HG02763 (cell line): ENCODE results near the gene KLHL22.
"Not testable (repeated sequence)": the region's sequence is repeated elsewhere in the genome, so short reads cannot be mapped to it uniquely, and the experiment has no call there.

Source experiments
- ATAC-seq: cut with Tn5 transposase; IDR thresholded peaks from one replicate; pipeline ENCODE4 v1.9.1; 2021; ENCODE audit warnings: mild to moderate bottlenecking, moderate library complexity; ENCODE audit not compliant: unreplicated experiment

Gene KLHL22

DNA sequence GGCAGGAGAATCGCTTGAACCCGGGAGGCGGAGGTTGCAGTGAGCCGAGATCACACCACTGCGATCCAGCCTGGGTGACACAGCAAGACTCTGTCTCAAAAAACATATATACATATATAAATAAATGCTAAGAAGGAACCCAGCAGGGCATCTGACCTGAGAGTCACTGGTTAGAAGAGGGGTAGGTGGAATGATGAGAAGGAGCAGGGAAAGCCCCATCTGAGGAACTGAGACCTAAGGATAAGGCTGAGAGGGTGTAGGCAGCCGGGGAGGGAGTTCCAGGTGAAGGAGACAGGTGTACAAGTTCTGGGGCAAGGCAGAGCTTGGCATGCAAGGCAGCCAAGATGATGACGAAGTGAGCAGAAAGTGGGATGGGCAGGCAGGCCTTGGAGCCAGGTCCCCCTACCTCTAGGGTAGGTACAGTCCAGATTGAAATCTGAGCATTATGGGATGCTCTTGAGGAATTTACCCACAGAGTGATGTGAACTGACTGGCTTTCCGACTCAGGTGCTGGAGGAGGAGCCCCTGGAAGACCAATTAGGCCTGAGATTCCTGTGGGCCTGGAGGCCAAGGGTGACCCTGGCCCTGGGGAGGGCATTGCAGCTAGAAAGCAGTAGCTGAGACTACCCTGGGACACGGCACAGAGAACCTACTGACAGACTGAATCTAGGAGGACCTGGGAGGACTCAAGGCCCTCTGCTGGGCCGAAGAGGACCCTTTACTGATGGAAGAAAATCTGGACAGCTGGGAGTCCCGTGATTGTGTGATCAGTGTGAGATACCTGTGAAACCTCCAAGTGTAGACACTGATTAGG is 22.8 kb downstream of the KLHL22 start:
- ATAC-seq = no peak

- ATAC-seq = no peak
Observed at GRCh38 chr22:20471126-20471833, 24.3 kb downstream of the KLHL22 start.

GRCh38 chr22:20470525-20470924 is 25.1 kb downstream of the KLHL22 start:
- not testable (repeated sequence) for ATAC-seq

GRCh38 chr22:20469110-20469868 is 26.3 kb downstream of the KLHL22 start:
- no peak for ATAC-seq

- no peak for ATAC-seq
Observed at GRCh38 chr22:20466659-20467379, 28.8 kb downstream of the KLHL22 start.

GRCh38 chr22:20465759-20466077 is 29.9 kb downstream of the KLHL22 start:
- ATAC-seq = no peak

GRCh38 chr22:20464912-20465758 is 30.5 kb downstream of the KLHL22 start:
- ATAC-seq = no peak

DNA sequence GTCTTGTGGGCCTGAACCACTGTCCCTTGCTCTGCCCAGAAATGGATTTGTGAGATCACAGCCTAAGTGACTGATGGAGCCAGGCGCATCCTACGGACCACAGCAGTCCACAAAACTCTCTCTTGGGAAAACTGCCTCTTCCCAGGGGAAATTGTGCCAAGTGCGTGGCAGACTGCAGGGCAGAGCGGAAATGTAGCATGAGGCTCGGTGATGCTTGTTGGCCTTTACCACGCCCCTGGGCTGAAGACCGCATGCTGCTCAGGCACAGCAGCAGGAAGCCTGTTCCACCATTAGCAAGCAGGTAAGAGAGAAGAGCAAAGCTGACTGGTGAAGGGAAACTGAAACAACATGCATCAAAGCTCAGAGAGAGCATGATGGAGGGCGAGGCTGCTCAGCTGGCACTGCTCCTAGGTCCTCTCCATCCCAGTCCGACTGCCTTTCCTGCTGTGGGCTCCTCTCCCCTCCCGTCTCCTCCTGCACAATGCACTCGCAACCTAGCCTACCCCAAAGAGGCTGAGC is 31.4 kb downstream of the KLHL22 start:
- ATAC-seq = no peak

DNA sequence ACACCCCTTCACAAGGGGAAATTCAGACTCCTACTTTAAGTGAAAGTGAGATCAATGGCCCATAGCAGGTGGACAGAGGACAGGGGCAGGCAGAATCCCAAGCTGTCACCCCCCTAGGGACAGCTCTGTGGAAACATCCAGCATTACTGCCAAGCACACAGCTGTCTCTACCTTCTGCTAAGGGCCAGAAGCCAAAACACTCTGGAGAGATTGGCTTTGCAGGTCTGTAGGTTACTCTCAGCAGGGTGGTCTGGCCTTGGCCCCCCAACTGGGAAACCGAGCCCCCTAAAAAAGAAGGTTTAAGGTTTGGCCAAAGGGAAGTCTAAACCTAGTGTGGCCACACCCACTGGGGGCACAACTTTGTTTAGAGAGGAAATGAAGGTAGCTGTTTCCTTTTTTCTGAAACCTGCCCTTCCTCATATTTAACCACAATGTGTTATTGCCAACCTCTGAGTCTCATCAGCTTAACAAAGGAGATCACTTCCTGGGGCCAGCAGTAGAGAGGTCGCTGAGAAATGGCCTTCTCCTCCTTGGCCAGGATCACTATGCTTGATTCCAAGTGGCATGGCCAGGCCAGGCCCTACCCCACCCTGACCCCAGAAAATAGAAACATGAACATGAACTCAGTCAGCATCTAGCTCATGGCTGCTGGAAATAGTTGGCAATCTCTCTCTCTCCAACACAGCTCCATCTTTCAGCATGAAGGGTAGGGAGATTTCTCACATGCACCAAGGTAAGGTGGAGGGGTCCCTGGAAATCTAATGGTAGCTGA is 32.1 kb downstream of the KLHL22 start:
- no peak for ATAC-seq

DNA sequence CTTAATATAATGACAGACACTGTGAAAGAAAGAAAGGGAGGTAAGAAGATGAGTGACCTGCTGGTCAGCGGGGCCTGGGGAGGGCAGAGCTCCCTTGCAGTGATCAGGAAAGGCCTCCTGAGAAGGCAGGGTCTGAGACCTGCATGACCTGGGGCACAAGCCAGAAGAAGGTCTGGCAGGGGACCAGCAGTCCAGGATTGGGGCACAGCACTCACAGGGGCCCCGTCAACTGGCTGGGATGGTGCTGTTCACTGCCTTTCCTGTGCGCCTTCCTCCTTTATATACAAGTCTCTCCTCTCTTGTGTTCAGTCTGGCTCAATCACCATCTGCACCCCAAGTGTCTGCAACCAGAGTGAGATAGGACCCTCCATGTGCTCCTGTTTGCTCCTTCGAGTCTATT is 35.7 kb downstream of the KLHL22 start:
- ATAC-seq = no peak

DNA sequence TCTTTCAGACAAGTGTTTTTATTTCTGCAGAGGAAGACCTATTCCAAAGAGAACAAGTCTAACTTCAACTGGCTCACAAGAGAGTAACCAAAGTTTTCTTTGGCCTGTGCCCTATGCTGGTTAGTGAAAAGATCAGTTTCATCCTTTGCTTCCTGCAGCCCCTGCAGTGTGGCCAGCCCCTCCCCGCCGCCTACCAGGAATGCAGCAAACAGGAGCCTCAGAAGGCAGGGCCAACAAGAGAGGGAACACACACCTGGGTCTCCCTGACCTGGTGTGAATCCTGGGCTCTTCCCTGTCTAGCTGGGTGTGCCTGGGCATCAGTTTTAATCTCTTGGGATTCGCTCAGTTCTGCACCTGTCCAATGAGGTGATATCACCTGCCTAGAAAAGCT is 36.4 kb downstream of the KLHL22 start:
- ATAC-seq = no peak

- no peak for ATAC-seq
Observed at GRCh38 chr22:20458530-20459151, 37.0 kb downstream of the KLHL22 start.

- no peak for ATAC-seq
Observed at GRCh38 chr22:20457506-20458240, 37.9 kb downstream of the KLHL22 start.

- no peak for ATAC-seq
Observed at GRCh38 chr22:20456722-20457076, 38.9 kb downstream of the KLHL22 start.

GRCh38 chr22:20456064-20456721 is 39.4 kb downstream of the KLHL22 start:
- no peak for ATAC-seq

GRCh38 chr22:20455709-20456063 is 39.9 kb downstream of the KLHL22 start:
- no peak for ATAC-seq

DNA sequence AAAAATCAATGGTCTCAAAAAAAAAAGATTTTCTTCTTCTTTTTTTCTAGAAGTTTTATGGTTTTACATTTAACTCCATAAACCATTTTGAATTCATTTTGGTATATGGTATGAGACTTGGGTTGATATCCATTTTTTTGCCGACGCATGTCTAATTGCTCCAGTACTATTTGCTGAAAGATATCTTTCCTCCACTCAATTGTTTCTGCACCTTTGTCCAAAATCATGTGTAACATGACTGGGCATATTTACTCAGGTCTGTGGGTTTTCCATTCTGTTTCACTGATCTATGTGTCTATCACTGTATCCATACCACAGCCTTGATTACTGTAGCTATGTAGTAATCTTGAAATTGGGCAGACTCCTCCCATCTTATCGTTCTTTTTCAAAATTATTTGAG is 42.4 kb downstream of the KLHL22 start:
- no peak for ATAC-seq

DNA sequence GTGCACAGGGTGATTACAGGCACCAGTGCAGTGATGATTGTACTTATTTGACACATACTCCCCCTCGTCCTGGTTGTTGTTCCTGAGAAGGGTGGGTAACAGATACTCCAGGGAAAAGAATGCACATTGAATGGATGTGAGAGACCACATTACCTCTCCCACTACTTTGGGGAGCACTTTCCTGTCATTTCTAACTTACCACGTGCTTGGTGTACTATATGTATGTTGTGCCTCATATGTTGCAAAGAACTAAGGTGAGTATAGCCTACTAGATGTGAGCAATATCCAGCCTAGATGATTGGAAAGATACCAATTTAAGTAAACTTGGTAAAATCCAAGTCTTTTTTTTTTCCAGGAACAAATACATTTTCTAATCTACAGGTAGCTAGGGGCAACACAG is 43.7 kb downstream of the KLHL22 start:
- no peak for ATAC-seq
